K562 (cell line): ENCODE measurements around the gene OSGEP. TPM values are rescaled to one million over a fixed set of nuclear protein-coding genes. Genes with fewer than 3 reads are reported as not detected.

Source experiments
- CSDE1 ChIP-seq, 2 experiments: fragments of 450-650 bp; IDR thresholded peaks; 2 replicates each; pipeline ENCODE4 v1.6.1; 2016; ENCODE audit warnings: mild to moderate bottlenecking in 1 of 2
- GABPA ChIP-seq: fragments of 200-800 bp; sonication (Bioruptor generic); conservative IDR thresholded peaks from 2 replicates; pipeline ENCODE4 v1.6.1; 2016; ENCODE audit warnings: low read depth, missing genetic modification characterization, missing compliant biosample characterization
- HDAC1 ChIP-seq, 2 experiments: fragments of 450-650 bp; IDR thresholded peaks; 2 replicates each; pipeline ENCODE4 v1.6.1; 2016 to 2017; ENCODE audit warnings: inconsistent platforms in 1 of 2, mild to moderate bottlenecking in 1 of 2, moderate library complexity in 1 of 2
- NCOA6 ChIP-seq: fragments of 450-650 bp; IDR thresholded peaks from 2 replicates; pipeline ENCODE4 v1.6.1; 2017; ENCODE audit warnings: mild to moderate bottlenecking
- NONO ChIP-seq, 2 experiments: fragments of 200-400 bp in 1 of 2; fragments of 450-650 bp in 1 of 2; formaldehyde crosslinking in 1 of 2; IDR thresholded peaks; 2 replicates each; pipeline ENCODE4 v1.6.1; 2017; ENCODE audit warnings: low read depth in 2 of 2, mild to moderate bottlenecking in 2 of 2, moderate library complexity in 2 of 2, low read length in 1 of 2
- POLR2AphosphoS2 ChIP-seq: IDR thresholded peaks from 2 replicates; pipeline ENCODE4 v1.6.1; 2012; ENCODE audit warnings: low read length, improper control_type of control experiment
- ZC3H4 ChIP-seq: sonication (generic); formaldehyde crosslinking; IDR thresholded peaks from 2 replicates; pipeline ENCODE4 v1.9.0; 2021; ENCODE audit warnings: missing genetic modification reagents, borderline replicate concordance
- ZNF23 ChIP-seq: fragments of 250-450 bp; sonication (Bioruptor Pico); IDR thresholded peaks from 2 replicates; pipeline ENCODE4 v1.4.0; 2020; ENCODE audit warnings: mild to moderate bottlenecking
- ZNF644 ChIP-seq: fragments of 200-800 bp; sonication (Bioruptor generic); IDR thresholded peaks from 2 replicates; pipeline ENCODE4 v1.6.1; 2016; ENCODE audit warnings: low read depth, missing genetic modification characterization, missing compliant biosample characterization
- polyA plus RNA-seq, 8 experiments: library from polyadenylated mRNA; depleted of rRNA in 4 of 8; stranded (reverse) in 5 of 8; unstranded in 3 of 8; fragments of >200 nt; fragmentation: Nextera tagmentation in 2 of 8; fragmentation: Illumina TruSeq in 1 of 8; extraction: Ambion mirVana in 2 of 8; extraction: Trizol in 1 of 8; gene quantifications; 2 replicates each; pipeline versions ENCODE4 v1.2.1 to v1.2.3, GENCODE V29; 2011 to 2014; ENCODE audit warnings: inconsistent platforms in 1 of 8, missing spikeins in 1 of 8
- total RNA-seq, 7 experiments: library from RNA; depleted of rRNA in 6 of 7; stranded (reverse); fragments of >200 nt in 6 of 7; fragmentation: Illumina TruSeq in 2 of 7; extraction: Trizol in 2 of 7; gene quantifications; 2 replicates each; pipeline versions ENCODE4 v1.2.1 to v1.2.3, GENCODE V29; 2011 to 2021; ENCODE audit warnings: low replicate concordance in 1 of 7
- TF ChIP-seq, protein P1 (sequence below), 2 experiments: fragments of 450-650 bp in 1 of 2; sonication (generic) in 1 of 2; formaldehyde crosslinking in 1 of 2; IDR thresholded peaks; 2 replicates each; pipeline versions ENCODE4 v1.7.1 to v1.9.0; 2016 to 2022; ENCODE audit warnings: inconsistent platforms in 1 of 2, mild to moderate bottlenecking in 1 of 2, missing genetic modification reagents in 1 of 2
- TF ChIP-seq, protein P2 (sequence below): conservative IDR thresholded peaks from 2 replicates; pipeline ENCODE4 v1.6.1; 2011; ENCODE audit warnings: low read depth, mild to moderate bottlenecking, low read length; ENCODE audit not compliant: control insufficient read depth

The OSGEP gene
- total and polyA plus RNA-seq, 9 of the 15 experiments (the other 6 are each of a cell fraction or from before 2014, with no cell fraction given), result 32.1 to 59.2 (median 44.1) TPM

- TF ChIP-seq, protein P1, sequence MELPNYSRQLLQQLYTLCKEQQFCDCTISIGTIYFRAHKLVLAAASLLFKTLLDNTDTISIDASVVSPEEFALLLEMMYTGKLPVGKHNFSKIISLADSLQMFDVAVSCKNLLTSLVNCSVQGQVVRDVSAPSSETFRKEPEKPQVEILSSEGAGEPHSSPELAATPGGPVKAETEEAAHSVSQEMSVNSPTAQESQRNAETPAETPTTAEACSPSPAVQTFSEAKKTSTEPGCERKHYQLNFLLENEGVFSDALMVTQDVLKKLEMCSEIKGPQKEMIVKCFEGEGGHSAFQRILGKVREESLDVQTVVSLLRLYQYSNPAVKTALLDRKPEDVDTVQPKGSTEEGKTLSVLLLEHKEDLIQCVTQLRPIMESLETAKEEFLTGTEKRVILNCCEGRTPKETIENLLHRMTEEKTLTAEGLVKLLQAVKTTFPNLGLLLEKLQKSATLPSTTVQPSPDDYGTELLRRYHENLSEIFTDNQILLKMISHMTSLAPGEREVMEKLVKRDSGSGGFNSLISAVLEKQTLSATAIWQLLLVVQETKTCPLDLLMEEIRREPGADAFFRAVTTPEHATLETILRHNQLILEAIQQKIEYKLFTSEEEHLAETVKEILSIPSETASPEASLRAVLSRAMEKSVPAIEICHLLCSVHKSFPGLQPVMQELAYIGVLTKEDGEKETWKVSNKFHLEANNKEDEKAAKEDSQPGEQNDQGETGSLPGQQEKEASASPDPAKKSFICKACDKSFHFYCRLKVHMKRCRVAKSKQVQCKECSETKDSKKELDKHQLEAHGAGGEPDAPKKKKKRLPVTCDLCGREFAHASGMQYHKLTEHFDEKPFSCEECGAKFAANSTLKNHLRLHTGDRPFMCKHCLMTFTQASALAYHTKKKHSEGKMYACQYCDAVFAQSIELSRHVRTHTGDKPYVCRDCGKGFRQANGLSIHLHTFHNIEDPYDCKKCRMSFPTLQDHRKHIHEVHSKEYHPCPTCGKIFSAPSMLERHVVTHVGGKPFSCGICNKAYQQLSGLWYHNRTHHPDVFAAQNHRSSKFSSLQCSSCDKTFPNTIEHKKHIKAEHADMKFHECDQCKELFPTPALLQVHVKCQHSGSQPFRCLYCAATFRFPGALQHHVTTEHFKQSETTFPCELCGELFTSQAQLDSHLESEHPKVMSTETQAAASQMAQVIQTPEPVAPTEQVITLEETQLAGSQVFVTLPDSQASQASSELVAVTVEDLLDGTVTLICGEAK (IDR thresholded peaks at IDR 0.05), result peak; percentile 18; the same call in 1 of the 2 replicates
- TF ChIP-seq, protein P1 (CRISPR knock-in tag; IDR thresholded peaks at IDR 0.05), result no peak
- TF ChIP-seq HDAC1 (IDR thresholded peaks at IDR 0.05) (peak in 1 of 2 experiments; percentile 73; a peak in 2 of 4 replicates), CSDE1 (IDR thresholded peaks at IDR 0.05) (peak in 1 of 2 experiments; percentile 80; a peak in 2 of 4 replicates), NCOA6 (no peak), GABPA (no peak), ZC3H4 (CRISPR knock-in tag) (no peak), ZNF644 (no peak), ZNF23 (CRISPR knock-in tag) (no peak), POLR2AphosphoS2 (peak; percentile 42; the same call in 1 of the 2 replicates), NONO (IDR thresholded peaks at IDR 0.05; ENCODE audit: low read depth in 2 of 2, low read length in 1 of 2) (peak; percentile 27 to 73; a peak in 3 of 4 replicates)
- TF ChIP-seq, protein P2, sequence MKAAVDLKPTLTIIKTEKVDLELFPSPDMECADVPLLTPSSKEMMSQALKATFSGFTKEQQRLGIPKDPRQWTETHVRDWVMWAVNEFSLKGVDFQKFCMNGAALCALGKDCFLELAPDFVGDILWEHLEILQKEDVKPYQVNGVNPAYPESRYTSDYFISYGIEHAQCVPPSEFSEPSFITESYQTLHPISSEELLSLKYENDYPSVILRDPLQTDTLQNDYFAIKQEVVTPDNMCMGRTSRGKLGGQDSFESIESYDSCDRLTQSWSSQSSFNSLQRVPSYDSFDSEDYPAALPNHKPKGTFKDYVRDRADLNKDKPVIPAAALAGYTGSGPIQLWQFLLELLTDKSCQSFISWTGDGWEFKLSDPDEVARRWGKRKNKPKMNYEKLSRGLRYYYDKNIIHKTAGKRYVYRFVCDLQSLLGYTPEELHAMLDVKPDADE, result peak; percentile 54; the same call in 1 of the 2 replicates
These were observed 14.8 kb upstream of the OSGEP start, which contains the start of gene PNP (continued) for GRCh38 chr14:20469242-20469889.
